Stimulated activated CD4-positive, alpha-beta T cell treated with anti-CD3 and anti-CD28 coated beads, Interleukin-4, amount 100 ng/mL, for 24 hours (primary cell): ENCODE data around the gene BDNF.
"Not testable (repeated sequence)": the region's sequence is repeated elsewhere in the genome, so short reads cannot be mapped to it uniquely, and the experiment has no call there.

Experiments
- DNase-seq: peaks from one replicate; pipeline ENCODE4 v3.0.0-alpha.2; 2020

The BDNF gene

GRCh38 chr11:27665508-27666101 lies 34.6 kb downstream of the BDNF start:
- not testable (repeated sequence) for DNase-seq

GRCh38 chr11:27663326-27663725 lies 36.9 kb downstream of the BDNF start:
- no peak for DNase-seq

- DNase-seq = no peak
These were observed 40.1 kb downstream of the BDNF start for GRCh38 chr11:27660171-27660570.

- no peak for DNase-seq
These were observed 41.6 kb downstream of the BDNF start for GRCh38 chr11:27658535-27659236.

GRCh38 chr11:27656806-27657483 lies 43.3 kb downstream of the BDNF start:
- DNase-seq = no peak

GRCh38 chr11:27656320-27656719 lies 43.9 kb downstream of the BDNF start:
- DNase-seq = no peak

- no peak for DNase-seq
These were observed 46.1 kb downstream of the BDNF start for GRCh38 chr11:27653990-27654758.

GRCh38 chr11:27651711-27652110 lies 48.5 kb downstream of the BDNF start:
- no peak for DNase-seq

GRCh38 chr11:27650988-27651387 lies 49.3 kb downstream of the BDNF start:
- no peak for DNase-seq

- DNase-seq = no peak
These were observed 50.5 kb downstream of the BDNF start for GRCh38 chr11:27649800-27650199.

GRCh38 chr11:27648840-27649239 lies 51.4 kb downstream of the BDNF start:
- no peak for DNase-seq

GRCh38 chr11:27646051-27646818 lies 54.0 kb downstream of the BDNF start:
- DNase-seq = no peak

- no peak for DNase-seq
These were observed 57.3 kb downstream of the BDNF start for GRCh38 chr11:27642954-27643353.

- no peak for DNase-seq
These were observed 59.3 kb downstream of the BDNF start for GRCh38 chr11:27640954-27641353.

- DNase-seq = no peak
These were observed 64.7 kb downstream of the BDNF start for GRCh38 chr11:27635567-27636037.

GRCh38 chr11:27634776-27635175 lies 65.5 kb downstream of the BDNF start:
- DNase-seq = not testable (repeated sequence)

GRCh38 chr11:27634282-27634681 lies 66.0 kb downstream of the BDNF start:
- DNase-seq = not testable (repeated sequence)

GRCh38 chr11:27629023-27629422 lies 71.2 kb downstream of the BDNF start:
- DNase-seq = not testable (repeated sequence)

- DNase-seq = no peak
These were observed 72.3 kb downstream of the BDNF start for GRCh38 chr11:27627979-27628378.

GRCh38 chr11:27626938-27627586 lies 73.2 kb downstream of the BDNF start:
- no peak for DNase-seq

GRCh38 chr11:27626269-27626937 lies 73.9 kb downstream of the BDNF start:
- no peak for DNase-seq
